Prostate gland (tissue), 2 donors: Measurements from ENCODE around the gene MIEF2.

ENCODE experiments used
- CTCF ChIP-seq, 4 experiments: fragments of 200-600 bp in 2 of 4; fragments of 450-650 bp in 2 of 4; sonication (generic) in 2 of 4; IDR thresholded peaks; 1 replicate in 3 of 4; 2 replicates in 1 of 4; pipeline ENCODE4 v1.5.1; 2016 to 2019; ENCODE audit warnings: antibody characterized with exemption in 4 of 4, mild to moderate bottlenecking in 2 of 4, moderate library complexity in 2 of 4
- POLR2A ChIP-seq: fragments of 450-650 bp; IDR thresholded peaks from one replicate; pipeline ENCODE4 v1.6.1; 2016; ENCODE audit warnings: antibody characterized with exemption, mild to moderate bottlenecking
- POLR2AphosphoS5 ChIP-seq: sonication (generic); formaldehyde crosslinking; IDR thresholded peaks from one replicate; pipeline ENCODE4 v1.6.1; 2017; ENCODE audit warnings: antibody characterized with exemption

- no peak for TF ChIP-seq CTCF (IDR thresholded peaks at IDR 0.05)
- TF ChIP-seq POLR2A = no peak
- TF ChIP-seq POLR2AphosphoS5 = no peak
Observed at GRCh38 chr17:18237461-18237860, 23.0 kb upstream of the MIEF2 start.
